IPS DF 4.7 (cell line): ENCODE data around the gene CPSF3.

Experiments used
- DNase-seq: peaks from one replicate; pipeline ENCODE4 v3.0.0-alpha.2; 2013; ENCODE audit warnings: low spot score; ENCODE audit errors: extremely low read depth

Gene CPSF3

GRCh38 chr2:9416962-9417316, 6.5 kb upstream of the CPSF3 start:
- no peak for DNase-seq

DNA sequence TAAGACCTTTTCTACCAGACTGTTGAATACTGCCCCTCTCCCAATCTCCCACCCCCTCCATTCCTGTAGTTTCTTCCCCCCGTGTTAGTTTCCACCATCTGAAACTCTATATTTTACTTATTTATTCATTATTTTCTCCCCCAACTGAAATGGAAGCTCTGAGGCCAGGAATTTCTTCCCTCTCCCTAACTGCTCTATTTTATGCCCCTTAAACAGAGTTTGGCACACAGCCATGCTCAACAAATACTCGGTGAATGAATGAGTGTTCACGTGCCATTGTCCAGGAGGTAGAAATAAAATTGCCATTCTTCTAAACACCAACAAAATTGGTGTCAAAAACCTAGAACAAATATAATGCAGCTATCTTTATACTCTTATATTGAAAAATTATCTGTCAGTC, 5.7 kb upstream of the CPSF3 start:
- no peak for DNase-seq

GRCh38 chr2:9418746-9419145, 4.7 kb upstream of the CPSF3 start:
- DNase-seq: no peak

DNA sequence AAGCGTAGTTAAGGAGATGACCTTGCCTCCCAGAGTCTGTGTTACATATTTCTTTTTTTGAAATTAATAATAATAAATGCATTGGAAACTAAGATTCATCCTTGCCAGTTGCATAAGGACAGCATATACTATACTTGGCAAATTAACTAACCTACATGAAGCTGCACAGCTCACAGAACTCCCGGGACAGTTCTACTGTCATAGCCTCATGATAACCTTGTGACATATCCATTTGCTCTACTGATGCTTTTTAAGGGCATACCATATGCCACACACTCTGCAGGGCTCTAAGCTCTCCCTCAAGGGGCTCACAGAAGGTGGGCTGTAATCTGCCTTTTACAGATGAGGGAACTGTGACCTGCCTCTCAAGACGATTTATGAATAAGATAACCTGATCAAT, 3.9 kb upstream of the CPSF3 start:
- DNase-seq: no peak

DNA sequence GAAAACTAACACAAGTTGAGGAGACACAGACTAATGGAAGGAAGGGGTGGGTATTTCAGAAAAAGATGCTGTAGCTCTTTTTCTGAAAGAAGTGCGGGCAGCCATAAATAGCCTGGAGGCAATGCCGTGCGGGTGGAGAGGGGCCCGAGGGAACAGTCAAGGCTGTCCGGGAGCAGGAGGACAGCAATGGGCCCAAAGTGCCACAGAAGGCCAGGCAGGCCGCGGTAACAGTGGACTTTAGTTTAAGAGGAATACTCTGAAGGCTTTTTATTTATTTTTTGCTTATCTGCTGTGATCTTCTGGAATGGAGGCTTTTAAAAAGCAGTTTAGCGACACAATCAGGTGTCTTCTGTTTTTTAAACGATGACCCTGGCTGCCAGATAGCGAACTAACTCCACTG, 3.0 kb upstream of the CPSF3 start:
- DNase-seq: no peak

GRCh38 chr2:9422321-9423099, 944 bp upstream of the CPSF3 start:
- DNase-seq: no peak

- no peak for DNase-seq
Observed at GRCh38 chr2:9423922-9424272, 443 bp downstream of the CPSF3 start.

- no peak for DNase-seq
Observed at GRCh38 chr2:9424447-9425164, 1.2 kb downstream of the CPSF3 start.

GRCh38 chr2:9428965-9429577, 5.6 kb downstream of the CPSF3 start:
- DNase-seq: no peak

DNA sequence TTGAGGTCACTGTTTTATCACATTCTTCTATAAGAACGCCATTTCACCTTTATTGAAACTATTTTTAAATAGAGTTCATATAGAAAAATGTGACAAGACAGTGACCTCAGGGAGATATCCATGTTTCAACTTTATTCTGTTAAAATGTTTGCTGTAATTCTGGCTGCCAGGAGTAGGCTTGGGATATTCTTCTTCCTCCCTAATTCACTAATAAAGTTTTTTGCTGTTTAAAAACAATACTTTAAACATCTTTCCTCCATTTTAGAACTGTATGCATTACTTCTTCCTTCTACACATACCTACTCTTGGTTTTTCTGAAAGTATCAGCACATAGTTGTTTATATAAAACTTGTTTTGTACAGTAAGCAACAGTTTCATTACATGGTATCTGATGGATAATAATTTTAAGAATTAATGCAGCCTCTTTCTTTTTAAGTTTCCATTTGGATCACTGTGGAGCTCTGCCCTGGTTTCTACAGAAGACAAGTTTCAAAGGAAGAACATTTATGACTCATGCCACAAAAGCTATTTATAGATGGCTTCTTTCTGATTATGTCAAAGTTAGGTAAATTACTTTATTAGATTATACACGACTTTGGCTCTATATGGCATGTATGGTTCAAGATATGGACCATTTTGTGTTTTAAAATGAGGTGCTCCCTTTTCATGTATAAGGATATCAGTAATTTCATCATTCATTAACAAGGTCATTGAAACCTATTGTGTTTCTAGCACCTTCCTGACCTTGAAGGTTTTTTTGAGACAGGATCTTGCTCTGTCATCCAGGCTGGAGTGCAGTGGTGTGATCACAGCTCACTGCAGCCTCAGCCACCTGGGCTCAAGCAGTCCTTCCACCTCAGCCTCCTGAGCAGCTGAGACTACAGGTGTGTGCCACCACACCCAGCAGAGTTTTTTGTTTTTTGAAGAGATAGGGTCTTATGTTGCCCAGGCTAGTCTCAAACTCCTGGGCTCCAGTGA, 7.2 kb downstream of the CPSF3 start:
- no peak for DNase-seq

DNA sequence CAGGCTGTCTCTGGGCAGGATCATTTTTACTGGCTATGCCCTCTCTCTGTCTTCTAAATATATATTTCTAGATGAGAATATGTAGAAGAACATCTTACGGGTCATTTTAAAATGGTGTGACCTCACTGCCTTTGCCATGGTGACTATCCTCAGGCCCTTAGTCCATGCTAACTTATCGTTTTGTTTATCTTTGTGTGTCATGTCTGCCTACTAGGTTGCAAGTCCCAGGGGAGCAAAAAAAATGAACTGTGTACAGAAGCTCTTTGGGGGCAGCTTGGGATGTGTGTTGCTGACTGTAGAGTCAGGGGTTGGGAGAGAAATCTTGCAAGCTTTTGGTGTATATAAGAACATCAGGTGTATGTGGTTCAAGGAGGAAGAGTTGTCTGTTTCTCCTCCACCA, 11.0 kb downstream of the CPSF3 start:
- DNase-seq: no peak

DNA sequence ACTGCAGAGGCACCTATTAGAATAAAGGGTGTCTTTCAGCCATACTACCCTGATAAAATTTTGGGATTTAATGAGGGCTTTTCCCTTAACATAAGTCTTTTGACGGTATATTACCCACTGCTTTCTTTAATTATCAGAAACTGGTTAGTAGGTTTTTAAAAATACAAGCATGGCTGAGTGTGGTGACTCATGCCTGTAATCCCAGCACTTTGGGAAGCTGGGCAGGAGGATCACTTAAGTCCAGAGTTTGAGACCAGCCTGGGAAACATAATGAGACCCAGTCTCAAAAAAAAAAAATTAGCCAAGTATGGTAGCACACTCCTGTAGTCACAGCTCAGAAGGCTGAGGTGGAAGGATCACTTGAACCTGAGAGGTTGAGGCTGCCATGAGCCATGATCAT, 16.1 kb downstream of the CPSF3 start:
- DNase-seq: no peak

GRCh38 chr2:9440058-9440727, 16.7 kb downstream of the CPSF3 start:
- DNase-seq: no peak

- DNase-seq: no peak
Observed at GRCh38 chr2:9441556-9441955, 18.1 kb downstream of the CPSF3 start.

- no peak for DNase-seq
Observed at GRCh38 chr2:9443526-9443925, 20.1 kb downstream of the CPSF3 start.

- DNase-seq: no peak
Observed at GRCh38 chr2:9445089-9445488, 21.6 kb downstream of the CPSF3 start.

- DNase-seq: no peak
Observed at GRCh38 chr2:9451231-9451630, 27.8 kb downstream of the CPSF3 start.

- DNase-seq: no peak
Observed at GRCh38 chr2:9460441-9461017, 37.1 kb downstream of the CPSF3 start.

GRCh38 chr2:9461079-9461478, 37.6 kb downstream of the CPSF3 start:
- DNase-seq: no peak

DNA sequence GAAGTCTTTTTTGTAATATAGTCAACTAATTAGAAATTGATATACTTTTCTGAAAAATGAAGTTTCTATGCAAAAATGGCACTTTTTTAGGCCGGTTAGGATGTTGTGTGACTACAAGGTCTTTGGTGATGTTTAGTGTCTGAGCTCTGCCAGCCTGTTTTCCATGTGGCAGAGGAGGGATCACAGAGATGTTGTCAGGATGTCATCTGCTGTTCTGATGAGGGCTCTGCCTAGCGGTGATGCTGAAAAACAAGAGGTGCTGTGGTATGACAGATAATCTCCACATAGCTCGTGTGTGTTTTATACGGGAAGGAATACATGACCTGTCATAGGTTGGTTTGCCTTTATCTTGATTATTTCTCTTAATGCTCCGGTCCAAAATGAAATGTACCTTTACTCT, 38.9 kb downstream of the CPSF3 start:
- no peak for DNase-seq
